OCI-LY1 (cell line): ENCODE measurements around the gene CELSR1.

Source experiments
- EZH2 ChIP-seq: fragments of 200-600 bp; sonication (generic), shearing (Covaris generic); IDR thresholded peaks from 2 replicates; pipeline ENCODE4 v1.8.0; 2017; ENCODE audit warnings: borderline replicate concordance, mixed run types, mild to moderate bottlenecking, antibody characterized with exemption, low read length, moderate library complexity, mixed read lengths
- TF ChIP-seq, protein P1 (sequence below): fragments of 200-600 bp; sonication (generic), shearing (Covaris generic); IDR thresholded peaks from 2 replicates; pipeline ENCODE4 v1.5.1; 2017; ENCODE audit warnings: mild to moderate bottlenecking, antibody characterized with exemption, low read length, moderate library complexity, mixed read lengths

DNA sequence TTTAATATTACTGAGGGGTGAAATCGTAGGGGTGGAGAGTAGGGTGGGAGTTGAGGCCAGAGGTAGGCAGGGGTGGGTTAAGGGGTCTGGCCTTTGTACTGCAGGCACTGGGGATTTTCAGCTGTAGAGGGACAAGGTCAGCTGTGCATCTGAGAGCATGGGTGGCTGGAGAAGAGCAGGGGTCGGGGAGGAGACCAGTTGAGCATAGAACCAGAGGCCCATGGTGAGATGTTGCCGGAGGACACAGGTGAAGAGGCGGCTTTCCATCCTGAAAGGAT is 12.1 kb upstream of the CELSR1 start:
- TF ChIP-seq, protein P1, sequence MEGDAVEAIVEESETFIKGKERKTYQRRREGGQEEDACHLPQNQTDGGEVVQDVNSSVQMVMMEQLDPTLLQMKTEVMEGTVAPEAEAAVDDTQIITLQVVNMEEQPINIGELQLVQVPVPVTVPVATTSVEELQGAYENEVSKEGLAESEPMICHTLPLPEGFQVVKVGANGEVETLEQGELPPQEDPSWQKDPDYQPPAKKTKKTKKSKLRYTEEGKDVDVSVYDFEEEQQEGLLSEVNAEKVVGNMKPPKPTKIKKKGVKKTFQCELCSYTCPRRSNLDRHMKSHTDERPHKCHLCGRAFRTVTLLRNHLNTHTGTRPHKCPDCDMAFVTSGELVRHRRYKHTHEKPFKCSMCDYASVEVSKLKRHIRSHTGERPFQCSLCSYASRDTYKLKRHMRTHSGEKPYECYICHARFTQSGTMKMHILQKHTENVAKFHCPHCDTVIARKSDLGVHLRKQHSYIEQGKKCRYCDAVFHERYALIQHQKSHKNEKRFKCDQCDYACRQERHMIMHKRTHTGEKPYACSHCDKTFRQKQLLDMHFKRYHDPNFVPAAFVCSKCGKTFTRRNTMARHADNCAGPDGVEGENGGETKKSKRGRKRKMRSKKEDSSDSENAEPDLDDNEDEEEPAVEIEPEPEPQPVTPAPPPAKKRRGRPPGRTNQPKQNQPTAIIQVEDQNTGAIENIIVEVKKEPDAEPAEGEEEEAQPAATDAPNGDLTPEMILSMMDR, result no peak
- no peak for TF ChIP-seq EZH2
